GM12878 (cell line): ENCODE data around the gene NCDN.

Experiments
- ATF7 ChIP-seq: fragments of 450-650 bp; IDR thresholded peaks from 2 replicates; pipeline ENCODE4 v1.6.1; 2016; ENCODE audit warnings: low read depth, mild to moderate bottlenecking
- KDM1A ChIP-seq: fragments of 200-600 bp; sonication (generic); IDR thresholded peaks from 2 replicates; pipeline ENCODE4 v1.6.1; 2016; ENCODE audit warnings: borderline replicate concordance
- MEF2A ChIP-seq: IDR thresholded peaks from 2 replicates; pipeline ENCODE4 v1.6.1; 2011; ENCODE audit warnings: low read depth, mild to moderate bottlenecking, low read length, moderate library complexity; ENCODE audit not compliant: insufficient read depth
- NBN ChIP-seq: fragments of 450-650 bp; IDR thresholded peaks from 2 replicates; pipeline ENCODE4 v1.6.1; 2016
- POLR2A ChIP-seq: IDR thresholded peaks from 2 replicates; pipeline ENCODE4 v1.6.1; 2011; ENCODE audit warnings: low read depth, mild to moderate bottlenecking, low read length
- RAD21 ChIP-seq: IDR thresholded peaks from 2 replicates; pipeline ENCODE4 v1.6.1; 2011; ENCODE audit warnings: mild to moderate bottlenecking, low read depth, low read length, moderate library complexity; ENCODE audit not compliant: insufficient read depth
- RELA ChIP-seq: fragments of 450-650 bp; IDR thresholded peaks from 2 replicates; pipeline ENCODE4 v1.8.0; 2014; ENCODE audit warnings: borderline replicate concordance; ENCODE audit not compliant: partially characterized antibody
- TF ChIP-seq, protein P1 (sequence below): fragments of 450-650 bp; formaldehyde crosslinking; IDR thresholded peaks from 2 replicates; pipeline ENCODE4 v1.4.0; 2020; ENCODE audit warnings: mild to moderate bottlenecking, moderate library complexity
- TF ChIP-seq, protein P2 (sequence below): IDR thresholded peaks from 2 replicates; pipeline ENCODE4 v1.6.1; 2011; ENCODE audit warnings: borderline replicate concordance, low read depth, mild to moderate bottlenecking, moderate library complexity, low read length; ENCODE audit not compliant: insufficient read depth, poor library complexity, severe bottlenecking
- TF ChIP-seq, protein P3 (sequence below), 3 experiments: IDR thresholded peaks in 2 of 3; conservative IDR thresholded peaks in 1 of 3; 2 replicates each; pipeline ENCODE4 v1.5.1; 2011; ENCODE audit warnings: low read depth in 3 of 3, low read length in 3 of 3, mild to moderate bottlenecking in 3 of 3, control low read depth in 2 of 3, moderate library complexity in 2 of 3, inconsistent platforms in 1 of 3, mixed read lengths in 1 of 3; ENCODE audit not compliant: control insufficient read depth in 2 of 3, insufficient read depth in 1 of 3; ENCODE audit errors: extremely low read depth in 1 of 3
- TF ChIP-seq, protein P4 (sequence below): fragments of 450-650 bp; IDR thresholded peaks from 2 replicates; pipeline ENCODE4 v1.6.1; 2016; ENCODE audit warnings: mild to moderate bottlenecking
- TF ChIP-seq, protein P5 (sequence below): IDR thresholded peaks from 2 replicates; pipeline ENCODE4 v1.6.1; 2012; ENCODE audit warnings: low read depth, low read length, improper control_type of control experiment
- TF ChIP-seq, protein P6 (sequence below): IDR thresholded peaks from 2 replicates; pipeline ENCODE4 v1.6.1; 2012; ENCODE audit warnings: low read depth, low read length, improper control_type of control experiment

DNA sequence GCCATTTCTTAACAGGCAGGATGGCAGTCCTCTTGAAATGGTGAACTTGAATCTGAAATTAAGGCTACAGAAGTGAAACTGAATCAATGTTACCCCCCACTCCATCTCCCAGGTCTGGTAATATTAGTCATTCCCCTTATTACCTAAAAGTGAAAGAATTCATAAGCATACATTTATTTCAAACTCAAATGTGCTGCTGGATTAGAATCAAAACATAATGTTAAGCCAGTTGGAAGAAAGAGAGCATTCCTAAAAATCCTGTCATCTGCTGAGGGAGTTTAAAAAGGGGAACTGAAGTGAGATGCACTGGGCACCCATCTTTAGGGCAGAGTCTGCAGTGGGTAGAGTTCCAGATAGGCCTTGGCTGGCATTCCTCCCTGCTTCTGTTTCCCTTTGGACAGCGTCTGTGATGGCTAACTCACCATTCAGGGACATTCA, 17.8 kb upstream of the NCDN start:
- no peak for TF ChIP-seq MEF2A
- TF ChIP-seq ATF7 = no peak
- TF ChIP-seq RELA = no peak
- no peak for TF ChIP-seq POLR2A
- TF ChIP-seq NBN = no peak
- TF ChIP-seq, protein P1, sequence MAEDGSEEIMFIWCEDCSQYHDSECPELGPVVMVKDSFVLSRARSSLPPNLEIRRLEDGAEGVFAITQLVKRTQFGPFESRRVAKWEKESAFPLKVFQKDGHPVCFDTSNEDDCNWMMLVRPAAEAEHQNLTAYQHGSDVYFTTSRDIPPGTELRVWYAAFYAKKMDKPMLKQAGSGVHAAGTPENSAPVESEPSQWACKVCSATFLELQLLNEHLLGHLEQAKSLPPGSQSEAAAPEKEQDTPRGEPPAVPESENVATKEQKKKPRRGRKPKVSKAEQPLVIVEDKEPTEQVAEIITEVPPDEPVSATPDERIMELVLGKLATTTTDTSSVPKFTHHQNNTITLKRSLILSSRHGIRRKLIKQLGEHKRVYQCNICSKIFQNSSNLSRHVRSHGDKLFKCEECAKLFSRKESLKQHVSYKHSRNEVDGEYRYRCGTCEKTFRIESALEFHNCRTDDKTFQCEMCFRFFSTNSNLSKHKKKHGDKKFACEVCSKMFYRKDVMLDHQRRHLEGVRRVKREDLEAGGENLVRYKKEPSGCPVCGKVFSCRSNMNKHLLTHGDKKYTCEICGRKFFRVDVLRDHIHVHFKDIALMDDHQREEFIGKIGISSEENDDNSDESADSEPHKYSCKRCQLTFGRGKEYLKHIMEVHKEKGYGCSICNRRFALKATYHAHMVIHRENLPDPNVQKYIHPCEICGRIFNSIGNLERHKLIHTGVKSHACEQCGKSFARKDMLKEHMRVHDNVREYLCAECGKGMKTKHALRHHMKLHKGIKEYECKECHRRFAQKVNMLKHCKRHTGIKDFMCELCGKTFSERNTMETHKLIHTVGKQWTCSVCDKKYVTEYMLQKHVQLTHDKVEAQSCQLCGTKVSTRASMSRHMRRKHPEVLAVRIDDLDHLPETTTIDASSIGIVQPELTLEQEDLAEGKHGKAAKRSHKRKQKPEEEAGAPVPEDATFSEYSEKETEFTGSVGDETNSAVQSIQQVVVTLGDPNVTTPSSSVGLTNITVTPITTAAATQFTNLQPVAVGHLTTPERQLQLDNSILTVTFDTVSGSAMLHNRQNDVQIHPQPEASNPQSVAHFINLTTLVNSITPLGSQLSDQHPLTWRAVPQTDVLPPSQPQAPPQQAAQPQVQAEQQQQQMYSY (CRISPR knock-in tag) = no peak
- TF ChIP-seq, protein P2, sequence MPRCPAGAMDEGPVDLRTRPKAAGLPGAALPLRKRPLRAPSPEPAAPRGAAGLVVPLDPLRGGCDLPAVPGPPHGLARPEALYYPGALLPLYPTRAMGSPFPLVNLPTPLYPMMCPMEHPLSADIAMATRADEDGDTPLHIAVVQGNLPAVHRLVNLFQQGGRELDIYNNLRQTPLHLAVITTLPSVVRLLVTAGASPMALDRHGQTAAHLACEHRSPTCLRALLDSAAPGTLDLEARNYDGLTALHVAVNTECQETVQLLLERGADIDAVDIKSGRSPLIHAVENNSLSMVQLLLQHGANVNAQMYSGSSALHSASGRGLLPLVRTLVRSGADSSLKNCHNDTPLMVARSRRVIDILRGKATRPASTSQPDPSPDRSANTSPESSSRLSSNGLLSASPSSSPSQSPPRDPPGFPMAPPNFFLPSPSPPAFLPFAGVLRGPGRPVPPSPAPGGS = no peak
- TF ChIP-seq, protein P3, sequence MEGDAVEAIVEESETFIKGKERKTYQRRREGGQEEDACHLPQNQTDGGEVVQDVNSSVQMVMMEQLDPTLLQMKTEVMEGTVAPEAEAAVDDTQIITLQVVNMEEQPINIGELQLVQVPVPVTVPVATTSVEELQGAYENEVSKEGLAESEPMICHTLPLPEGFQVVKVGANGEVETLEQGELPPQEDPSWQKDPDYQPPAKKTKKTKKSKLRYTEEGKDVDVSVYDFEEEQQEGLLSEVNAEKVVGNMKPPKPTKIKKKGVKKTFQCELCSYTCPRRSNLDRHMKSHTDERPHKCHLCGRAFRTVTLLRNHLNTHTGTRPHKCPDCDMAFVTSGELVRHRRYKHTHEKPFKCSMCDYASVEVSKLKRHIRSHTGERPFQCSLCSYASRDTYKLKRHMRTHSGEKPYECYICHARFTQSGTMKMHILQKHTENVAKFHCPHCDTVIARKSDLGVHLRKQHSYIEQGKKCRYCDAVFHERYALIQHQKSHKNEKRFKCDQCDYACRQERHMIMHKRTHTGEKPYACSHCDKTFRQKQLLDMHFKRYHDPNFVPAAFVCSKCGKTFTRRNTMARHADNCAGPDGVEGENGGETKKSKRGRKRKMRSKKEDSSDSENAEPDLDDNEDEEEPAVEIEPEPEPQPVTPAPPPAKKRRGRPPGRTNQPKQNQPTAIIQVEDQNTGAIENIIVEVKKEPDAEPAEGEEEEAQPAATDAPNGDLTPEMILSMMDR (IDR thresholded peaks at IDR 0.05 in 2 of 3, conservative IDR thresholded peaks at IDR 0.05 in 1 of 3; ENCODE audit: control insufficient read depth in 2 of 3, extremely low read depth in 1 of 3, insufficient read depth in 1 of 3, low read depth in 3 of 3, low read length in 3 of 3) = no peak
- TF ChIP-seq, protein P4, sequence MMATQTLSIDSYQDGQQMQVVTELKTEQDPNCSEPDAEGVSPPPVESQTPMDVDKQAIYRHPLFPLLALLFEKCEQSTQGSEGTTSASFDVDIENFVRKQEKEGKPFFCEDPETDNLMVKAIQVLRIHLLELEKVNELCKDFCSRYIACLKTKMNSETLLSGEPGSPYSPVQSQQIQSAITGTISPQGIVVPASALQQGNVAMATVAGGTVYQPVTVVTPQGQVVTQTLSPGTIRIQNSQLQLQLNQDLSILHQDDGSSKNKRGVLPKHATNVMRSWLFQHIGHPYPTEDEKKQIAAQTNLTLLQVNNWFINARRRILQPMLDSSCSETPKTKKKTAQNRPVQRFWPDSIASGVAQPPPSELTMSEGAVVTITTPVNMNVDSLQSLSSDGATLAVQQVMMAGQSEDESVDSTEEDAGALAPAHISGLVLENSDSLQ = no peak
- TF ChIP-seq, protein P5, sequence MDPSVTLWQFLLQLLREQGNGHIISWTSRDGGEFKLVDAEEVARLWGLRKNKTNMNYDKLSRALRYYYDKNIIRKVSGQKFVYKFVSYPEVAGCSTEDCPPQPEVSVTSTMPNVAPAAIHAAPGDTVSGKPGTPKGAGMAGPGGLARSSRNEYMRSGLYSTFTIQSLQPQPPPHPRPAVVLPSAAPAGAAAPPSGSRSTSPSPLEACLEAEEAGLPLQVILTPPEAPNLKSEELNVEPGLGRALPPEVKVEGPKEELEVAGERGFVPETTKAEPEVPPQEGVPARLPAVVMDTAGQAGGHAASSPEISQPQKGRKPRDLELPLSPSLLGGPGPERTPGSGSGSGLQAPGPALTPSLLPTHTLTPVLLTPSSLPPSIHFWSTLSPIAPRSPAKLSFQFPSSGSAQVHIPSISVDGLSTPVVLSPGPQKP = no peak
- no peak for TF ChIP-seq RAD21
- TF ChIP-seq, protein P6, sequence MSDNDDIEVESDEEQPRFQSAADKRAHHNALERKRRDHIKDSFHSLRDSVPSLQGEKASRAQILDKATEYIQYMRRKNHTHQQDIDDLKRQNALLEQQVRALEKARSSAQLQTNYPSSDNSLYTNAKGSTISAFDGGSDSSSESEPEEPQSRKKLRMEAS = no peak
- TF ChIP-seq KDM1A = no peak
